M059J (cell line): Measurements from ENCODE around the gene PSG3. TPM values are rescaled to one million over a fixed set of nuclear protein-coding genes. Genes with fewer than 3 reads are reported as not detected.
"Not testable (repeated sequence)": the region's sequence is repeated elsewhere in the genome, so short reads cannot be mapped to it uniquely, and the experiment has no call there.

Experiments used
- DNase-seq: peaks from one replicate; pipeline ENCODE4 v3.0.0-alpha.2; 2012; ENCODE audit warnings: low read depth
- total RNA-seq: library from RNA; depleted of rRNA; stranded (reverse); fragments of >200 nt; shearing (Covaris generic); gene quantifications from 2 replicates; pipeline ENCODE4 v1.2.3, GENCODE V29; 2014; rRNA removed

The PSG3 gene
- total RNA-seq, 1 experiment from 2014 or later = 0.84 TPM

DNA sequence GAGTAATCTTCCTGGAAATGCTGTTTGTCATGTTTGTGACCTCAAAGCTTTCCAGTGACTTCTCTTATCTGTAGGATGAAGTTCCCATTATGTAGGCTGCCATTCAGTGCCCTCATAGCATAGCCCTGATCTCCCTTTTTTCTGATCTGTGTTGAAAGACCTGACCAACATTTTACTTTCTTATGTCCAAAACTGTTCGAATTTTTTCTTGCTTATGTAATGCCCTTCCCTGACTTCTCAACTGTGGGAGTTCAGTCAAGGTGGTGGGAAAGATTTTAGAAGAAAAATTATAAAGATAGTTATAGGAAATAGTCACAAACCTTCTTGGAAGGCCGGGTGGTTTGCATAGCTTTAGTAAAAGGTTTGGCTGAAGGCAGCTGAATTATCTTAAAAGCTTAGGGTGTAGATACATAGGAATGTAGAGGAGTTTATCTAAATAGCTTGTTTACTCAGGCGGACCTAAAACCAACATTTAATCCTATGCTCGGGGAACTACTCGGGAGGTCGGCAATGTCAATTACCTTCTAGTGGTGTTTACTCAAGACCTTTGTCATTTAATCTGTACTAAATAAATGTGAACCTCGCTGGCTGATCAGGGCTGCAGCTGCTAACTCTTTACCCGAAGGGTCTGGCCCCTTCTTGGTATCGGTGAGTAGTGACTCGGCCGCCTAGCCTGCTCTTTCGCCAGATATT lies 44.3 kb downstream of the PSG3 start:
- no peak for DNase-seq

- peak; percentile 68 for DNase-seq
These were observed 46.4 kb downstream of the PSG3 start for GRCh38 chr19:42693760-42694350.

DNA sequence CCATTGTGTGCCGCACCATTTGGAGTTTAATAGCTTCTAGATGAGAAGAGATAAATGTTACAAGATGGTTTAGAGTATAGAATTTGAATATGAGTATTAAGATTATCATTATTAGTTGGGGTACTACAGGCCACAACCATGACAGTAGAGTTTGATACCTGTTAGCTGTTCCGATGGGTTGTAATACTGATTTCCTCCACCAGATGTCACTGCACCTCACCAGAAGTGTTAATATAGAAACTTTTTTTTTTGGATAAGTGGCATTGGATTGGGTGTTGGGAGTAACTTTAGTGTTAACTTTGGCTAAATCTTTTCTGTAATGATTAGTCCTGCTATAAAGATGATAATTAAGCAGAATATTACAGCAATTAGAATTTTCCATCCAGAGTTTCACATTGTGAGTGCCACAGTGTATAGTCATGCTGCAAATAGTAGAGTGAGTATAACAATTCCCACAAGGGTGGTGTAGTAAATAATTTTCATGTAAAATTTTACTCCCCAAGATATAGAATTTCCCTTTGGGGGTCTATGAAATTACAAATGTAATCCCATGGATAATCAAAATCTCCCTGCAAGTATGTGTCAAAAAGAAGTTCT lies 56.3 kb downstream of the PSG3 start:
- DNase-seq = peak; percentile 26

DNA sequence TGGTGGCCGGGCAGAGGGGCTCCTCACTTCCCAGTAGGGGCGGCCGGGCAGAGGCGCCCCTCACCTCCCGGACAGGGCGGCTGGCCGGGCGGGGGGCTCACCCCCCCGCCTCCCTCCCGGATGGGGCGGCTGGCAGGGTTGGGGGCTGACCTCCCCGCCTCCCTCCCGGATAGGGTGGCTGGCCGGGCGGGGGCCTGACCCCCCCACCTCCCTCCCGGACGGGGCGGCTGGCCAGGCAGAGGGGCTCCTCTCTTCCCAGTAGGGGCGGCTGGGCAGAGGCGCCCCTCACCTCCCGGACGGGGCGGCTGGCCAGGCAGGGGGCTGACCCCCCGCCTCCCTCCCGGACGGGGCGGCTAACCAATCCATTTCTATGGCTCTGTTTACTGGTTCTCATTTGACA lies 64.0 kb downstream of the PSG3 start:
- DNase-seq = not testable (repeated sequence)

DNA sequence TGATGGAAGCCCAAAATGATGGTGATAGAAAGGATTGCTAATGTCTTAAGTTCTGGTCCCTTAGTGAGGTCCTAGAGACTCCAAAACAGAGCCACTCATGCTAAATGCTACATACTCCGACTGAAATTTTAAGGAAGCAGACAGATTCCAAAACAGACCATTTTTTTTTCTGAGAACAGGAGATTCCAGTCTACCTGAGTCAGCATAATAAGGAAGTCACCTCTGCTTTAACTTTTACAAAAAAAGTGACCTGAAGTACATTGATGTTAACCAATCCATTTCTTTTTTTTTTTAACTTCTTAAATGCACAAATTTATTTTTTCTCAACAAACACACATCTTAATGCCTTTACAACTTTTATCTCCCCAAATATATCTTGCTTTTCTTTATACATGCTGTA lies 65.7 kb downstream of the PSG3 start:
- not testable (repeated sequence) for DNase-seq

Other genes starting within 250 kb of the PSG3 start
- gene CEACAM1, start 212.0 kb downstream of the PSG3 start, total RNA-seq = 0.62 and 0.98 TPM in 2 replicates
- not detected in 2 replicates for gene CEACAM8, start 145.6 kb downstream of the PSG3 start, total RNA-seq
- 1.9 TPM in 1 of 2 replicates, not detected in the other for gene PSG8, start 25.2 kb upstream of the PSG3 start, total RNA-seq
- gene PSG1, start 139.2 kb upstream of the PSG3 start, total RNA-seq = 11.0 and 13.6 TPM in 2 replicates
- 0.79 and 0.89 TPM in 2 replicates for gene PSG6, start 177.4 kb upstream of the PSG3 start, total RNA-seq
- 0.05 and 1.1 TPM in 2 replicates for gene PSG7, start 196.7 kb upstream of the PSG3 start, total RNA-seq